BLaER1 (cell line): ENCODE measurements around the gene SH3PXD2A.
A peak's percentile ranks its signal among the peaks of the same experiment; 100 is the strongest.

Source experiments
- H3K27ac ChIP-seq: shearing (Covaris generic); formaldehyde crosslinking; 2 replicates; pipeline ENCODE4 v1.8.1; 2022
- H3K27me3 ChIP-seq: shearing (Covaris generic); formaldehyde crosslinking; 2 replicates; pipeline ENCODE4 v1.8.1; 2022
- H3K36me3 ChIP-seq: shearing (Covaris generic); formaldehyde crosslinking; 2 replicates; pipeline ENCODE4 v1.8.1; 2022
- H3K4me1 ChIP-seq: shearing (Covaris generic); formaldehyde crosslinking; 2 replicates; pipeline ENCODE4 v1.8.1; 2022
- H3K4me2 ChIP-seq: shearing (Covaris generic); formaldehyde crosslinking; 2 replicates; pipeline ENCODE4 v1.8.1; 2022
- H3K4me3 ChIP-seq: shearing (Covaris generic); formaldehyde crosslinking; 2 replicates; pipeline ENCODE4 v1.8.1; 2022
- H3K9ac ChIP-seq: shearing (Covaris generic); formaldehyde crosslinking; 2 replicates; pipeline ENCODE4 v1.8.1; 2022
- H3K9me3 ChIP-seq: shearing (Covaris generic); formaldehyde crosslinking; 2 replicates; pipeline ENCODE4 v1.8.1; 2022
- H4K20me1 ChIP-seq: shearing (Covaris generic); formaldehyde crosslinking; 2 replicates; pipeline ENCODE4 v1.8.1; 2022
- Cebpa-rat ChIP-seq: shearing (Covaris generic); IDR thresholded peaks from 2 replicates; pipeline ENCODE4 v1.8.1; 2022

The SH3PXD2A gene

DNA sequence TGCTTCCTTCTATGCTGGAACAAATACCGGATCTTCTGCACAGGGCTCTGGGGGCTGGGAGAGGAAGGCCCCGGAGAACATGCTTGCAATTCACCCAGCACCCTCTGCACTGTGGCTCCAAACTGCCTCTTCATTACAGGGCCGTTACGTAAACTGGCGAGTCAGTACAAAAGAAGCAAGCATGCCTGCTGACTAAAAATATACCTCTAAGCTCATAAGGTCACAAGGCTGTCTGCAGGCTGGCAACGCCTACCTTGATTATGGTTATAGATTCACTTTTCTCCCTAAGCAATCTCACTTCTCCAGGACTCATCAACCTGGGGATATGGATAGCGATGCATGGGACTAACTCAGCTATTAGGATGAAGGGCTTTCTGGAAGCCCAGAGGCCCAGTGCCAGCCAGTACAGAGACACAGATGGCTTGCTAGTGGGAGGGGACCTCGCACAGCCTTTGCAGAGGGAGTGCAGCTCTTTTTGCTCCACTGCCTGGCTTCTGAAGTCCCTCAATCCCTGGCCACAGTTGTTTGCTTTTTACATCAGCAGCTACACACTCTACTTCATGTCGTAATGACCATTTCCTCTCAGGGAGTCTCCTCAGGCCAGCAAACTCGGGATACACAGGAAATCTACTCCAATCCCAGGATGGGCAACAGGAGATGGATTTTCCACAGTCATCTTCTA lies 96.1 kb downstream of the SH3PXD2A start:
- Histone ChIP-seq H3K4me2 (peak overlapping the region; percentile 91), H3K4me3 (no peak overlapping the region), H3K9me3 (no peaks in the 10 kb centered on the region), H3K27ac (peak overlapping the region; percentile 79), H3K9ac (peak overlapping the region; percentile 68), H3K27me3 (no peaks in the 10 kb centered on the region), H4K20me1 (peaks cover 58% of the 10 kb centered on the region), H3K36me3 (peaks cover 28% of the 10 kb centered on the region; the same call in 1 of the 2 replicates), H3K4me1 (peaks cover 88% of the 10 kb centered on the region)
- no peak for TF ChIP-seq Cebpa-rat

DNA sequence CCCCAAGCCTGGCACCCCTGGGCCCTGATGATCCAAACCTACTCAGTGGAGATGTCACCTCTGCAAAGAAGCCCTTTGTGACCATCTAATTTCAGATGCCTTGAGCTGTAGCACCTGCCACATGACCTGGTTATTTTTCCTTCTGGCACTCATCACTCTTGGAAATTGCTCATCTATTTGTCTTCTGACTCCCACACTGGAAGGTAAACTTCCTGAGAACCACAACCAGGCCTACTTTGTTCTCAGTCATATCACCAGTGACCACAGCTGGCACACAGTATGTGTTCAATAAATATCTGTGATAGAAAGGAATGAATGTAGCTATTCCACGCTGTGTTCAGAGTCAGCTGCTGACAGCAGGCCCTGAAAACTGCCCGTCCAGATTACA lies 97.1 kb downstream of the SH3PXD2A start:
- Histone ChIP-seq H3K27ac (peak overlapping the region; percentile 79), H3K4me3 (no peak overlapping the region), H3K27me3 (no peaks in the 10 kb centered on the region), H3K4me1 (peaks cover 78% of the 10 kb centered on the region), H4K20me1 (peaks cover 58% of the 10 kb centered on the region), H3K36me3 (peaks cover 27% of the 10 kb centered on the region; the same call in 1 of the 2 replicates), H3K4me2 (peak overlapping the region; percentile 91), H3K9me3 (no peaks in the 10 kb centered on the region), H3K9ac (peak overlapping the region; percentile 68; the same call in 1 of the 2 replicates)
- no peak for TF ChIP-seq Cebpa-rat

DNA sequence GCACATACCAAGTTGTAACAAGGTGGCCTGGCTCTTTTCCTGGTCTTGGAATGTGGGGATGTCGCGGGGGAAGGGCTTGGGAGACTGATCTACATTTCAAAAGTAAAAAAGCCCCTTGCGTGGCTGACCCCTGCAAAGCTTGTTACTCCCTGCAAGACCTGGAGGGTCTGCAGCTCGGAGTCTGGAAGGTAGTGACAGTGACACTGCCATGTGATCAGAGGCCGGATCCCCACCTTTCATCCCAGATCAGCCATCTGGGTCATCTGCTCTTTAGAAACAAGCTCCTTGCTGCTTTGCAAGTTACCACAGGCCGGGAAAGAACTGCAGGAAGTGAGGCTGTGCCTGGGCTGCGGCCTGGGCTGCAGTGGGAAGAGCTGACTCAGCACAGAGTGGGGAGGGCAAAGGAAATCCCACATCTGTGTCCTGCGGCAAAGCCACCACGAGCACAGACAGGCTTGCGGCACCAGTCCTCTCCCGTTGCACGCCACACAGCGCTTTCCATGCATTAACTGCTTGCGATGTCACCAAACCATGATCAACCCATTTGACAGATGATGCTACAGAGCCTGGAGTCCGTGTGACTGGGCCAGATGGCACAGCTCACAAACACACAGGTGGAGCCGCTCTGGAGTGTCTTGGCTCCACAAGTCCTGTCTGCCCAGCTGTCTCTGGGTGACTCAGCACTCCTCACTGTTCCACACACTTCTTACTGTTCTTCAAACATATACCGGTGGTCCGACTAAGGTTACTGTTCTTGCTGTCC lies 97.7 kb downstream of the SH3PXD2A start:
- no peak overlapping the region for H3K27ac ChIP-seq
- no peak overlapping the region for H3K9ac ChIP-seq
- no peaks in the 10 kb centered on the region for H3K27me3 ChIP-seq
- H3K4me3 ChIP-seq = no peak overlapping the region
- TF ChIP-seq Cebpa-rat = no peak
- H3K4me2 ChIP-seq = peak overlapping the region; percentile 91
- H3K9me3 ChIP-seq = no peaks in the 10 kb centered on the region
- peaks cover 73% of the 10 kb centered on the region for H3K4me1 ChIP-seq
- peaks cover 58% of the 10 kb centered on the region for H4K20me1 ChIP-seq
- peaks cover 29% of the 10 kb centered on the region; the same call in 1 of the 2 replicates for H3K36me3 ChIP-seq

DNA sequence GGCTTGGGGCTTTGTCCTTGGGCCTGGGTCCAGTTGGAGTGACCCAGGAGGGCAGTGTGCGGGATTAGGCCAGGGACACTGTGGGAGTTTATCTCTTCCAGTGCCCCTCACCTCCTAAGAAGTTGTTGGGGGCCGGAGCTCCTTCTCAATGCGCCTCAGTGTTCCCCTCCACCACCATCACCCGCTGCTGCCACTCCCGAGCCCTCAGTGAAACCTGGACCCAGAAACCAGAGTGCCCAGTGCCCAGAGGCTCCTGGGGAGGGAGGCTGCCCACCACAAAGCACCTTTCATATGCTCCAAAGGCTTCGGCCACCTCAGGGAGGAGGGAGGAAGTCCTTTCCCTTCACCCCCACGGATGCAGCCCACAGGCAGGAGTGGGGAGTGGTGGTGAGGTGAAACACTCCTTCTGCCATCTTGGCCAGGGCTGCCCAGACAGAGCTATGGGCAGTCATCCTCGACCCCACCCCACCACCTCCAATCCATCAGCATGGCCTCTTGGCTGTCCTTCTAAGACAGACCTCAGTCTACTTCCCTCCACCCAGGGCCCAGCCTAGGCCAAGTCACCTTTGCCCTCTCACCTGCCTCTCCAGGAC lies 99.0 kb downstream of the SH3PXD2A start:
- Histone ChIP-seq H3K4me2 (peak overlapping the region; percentile 91), H3K9me3 (no peaks in the 10 kb centered on the region), H3K27ac (no peak overlapping the region)

DNA sequence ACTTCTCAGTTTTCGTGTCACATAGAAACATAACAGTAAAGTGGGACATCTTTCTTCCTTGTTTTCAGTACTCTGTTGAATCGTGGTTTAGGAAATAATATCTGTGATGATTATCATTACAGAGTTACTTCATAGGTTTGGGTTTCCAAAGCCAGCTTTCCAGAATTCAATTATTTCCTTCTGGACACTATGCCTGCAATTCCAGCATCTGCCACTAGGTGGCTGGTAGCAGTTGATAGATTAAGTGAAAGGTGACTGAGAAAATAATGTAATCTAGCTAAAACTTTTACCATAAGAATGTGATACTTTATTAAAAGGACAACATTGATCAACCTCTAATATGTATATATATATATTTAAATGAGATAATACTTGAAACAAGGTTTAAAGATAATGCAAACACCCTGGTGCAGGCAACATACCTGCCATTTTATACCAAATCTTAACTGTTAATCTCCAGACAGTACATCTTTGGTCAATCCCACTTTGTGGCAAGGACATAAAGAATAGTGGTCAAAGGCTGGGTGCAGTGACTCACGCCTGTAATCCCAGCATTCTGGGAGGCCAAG lies 102.6 kb downstream of the SH3PXD2A start:
- H3K27ac ChIP-seq = no peak overlapping the region
- peaks cover 62% of the 10 kb centered on the region for H4K20me1 ChIP-seq
- H3K4me3 ChIP-seq = no peak overlapping the region
- peaks cover 53% of the 10 kb centered on the region; the same call in 1 of the 2 replicates for H3K36me3 ChIP-seq
- peaks cover 48% of the 10 kb centered on the region for H3K4me1 ChIP-seq
- no peaks in the 10 kb centered on the region for H3K9me3 ChIP-seq
- no peak overlapping the region for H3K9ac ChIP-seq
- H3K4me2 ChIP-seq = no peak overlapping the region
- no peak for TF ChIP-seq Cebpa-rat
- no peaks in the 10 kb centered on the region for H3K27me3 ChIP-seq

More for the DNA sequence above, 99.0 kb downstream of the SH3PXD2A start:
- Histone ChIP-seq H3K4me1 (peaks cover 69% of the 10 kb centered on the region), H3K4me3 (no peak overlapping the region), H3K9ac (no peak overlapping the region), H3K36me3 (peaks cover 31% of the 10 kb centered on the region; the same call in 1 of the 2 replicates), H4K20me1 (peaks cover 66% of the 10 kb centered on the region), H3K27me3 (no peaks in the 10 kb centered on the region)
- no peak for TF ChIP-seq Cebpa-rat

DNA sequence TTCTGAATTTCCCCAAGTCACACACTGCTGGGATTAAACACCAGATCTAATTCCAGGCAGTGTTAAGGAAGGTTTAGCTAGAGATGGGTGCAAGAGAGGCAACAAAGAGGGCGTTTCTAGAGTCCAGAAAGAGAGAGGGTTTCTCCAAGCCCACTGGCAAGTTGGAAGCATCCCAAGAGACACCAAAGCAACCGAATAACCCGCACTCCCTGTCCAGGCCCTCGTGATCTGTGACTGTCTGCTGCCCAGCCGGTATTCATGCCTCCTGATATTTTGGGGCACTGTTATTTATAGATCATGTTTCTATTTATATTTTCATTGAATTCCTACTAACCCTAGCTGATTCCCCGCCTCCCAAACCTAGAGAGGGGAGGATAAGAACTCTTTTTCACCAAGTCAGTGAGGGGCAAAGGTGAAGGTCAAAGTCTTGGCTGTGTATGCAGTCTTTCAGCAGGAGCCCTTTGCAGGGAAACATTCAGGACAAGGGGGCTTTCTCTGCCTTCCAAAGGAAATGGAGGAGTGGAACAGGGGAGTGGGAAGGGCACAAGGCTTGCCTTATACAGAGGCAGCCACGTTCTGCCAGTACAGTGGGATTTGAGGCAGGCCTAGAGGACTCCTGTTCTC lies 103.6 kb downstream of the SH3PXD2A start:
- Histone ChIP-seq H3K27me3 (no peaks in the 10 kb centered on the region), H3K27ac (0 out of 2 replicates have a peak overlapping the region, but pooled peaks have one; percentile 12), H3K4me3 (no peak overlapping the region), H4K20me1 (peaks cover 61% of the 10 kb centered on the region), H3K36me3 (peaks cover 60% of the 10 kb centered on the region), H3K4me2 (peak overlapping the region; percentile 36), H3K9ac (no peak overlapping the region), H3K4me1 (peaks cover 48% of the 10 kb centered on the region), H3K9me3 (no peaks in the 10 kb centered on the region)
- TF ChIP-seq Cebpa-rat = no peak

DNA sequence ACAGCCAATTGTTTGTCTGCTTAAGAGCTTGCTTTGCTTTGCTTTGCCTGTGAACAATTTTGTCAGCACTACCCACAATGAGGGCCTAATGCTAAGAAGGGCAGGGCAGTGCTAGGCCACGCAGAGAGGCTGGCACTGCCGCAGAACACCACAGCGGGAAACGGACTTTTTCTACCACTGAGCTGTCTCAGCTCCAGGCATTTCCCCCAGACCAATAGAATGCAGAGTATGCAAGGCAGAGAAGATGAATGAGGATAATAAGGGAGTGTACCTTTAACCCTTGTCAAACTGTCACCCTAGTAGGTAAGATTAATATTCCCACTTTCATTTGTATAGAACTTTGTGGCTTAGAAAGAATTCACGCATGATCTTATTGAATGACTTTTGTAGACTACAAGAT lies 104.5 kb downstream of the SH3PXD2A start:
- TF ChIP-seq Cebpa-rat = no peak
- Histone ChIP-seq H3K9me3 (no peaks in the 10 kb centered on the region), H3K36me3 (peaks cover 52% of the 10 kb centered on the region), H3K9ac (no peak overlapping the region), H3K4me1 (peaks cover 48% of the 10 kb centered on the region), H3K4me3 (no peak overlapping the region), H3K4me2 (no peak overlapping the region), H3K27me3 (no peaks in the 10 kb centered on the region), H4K20me1 (peaks cover 55% of the 10 kb centered on the region), H3K27ac (no peak overlapping the region)

DNA sequence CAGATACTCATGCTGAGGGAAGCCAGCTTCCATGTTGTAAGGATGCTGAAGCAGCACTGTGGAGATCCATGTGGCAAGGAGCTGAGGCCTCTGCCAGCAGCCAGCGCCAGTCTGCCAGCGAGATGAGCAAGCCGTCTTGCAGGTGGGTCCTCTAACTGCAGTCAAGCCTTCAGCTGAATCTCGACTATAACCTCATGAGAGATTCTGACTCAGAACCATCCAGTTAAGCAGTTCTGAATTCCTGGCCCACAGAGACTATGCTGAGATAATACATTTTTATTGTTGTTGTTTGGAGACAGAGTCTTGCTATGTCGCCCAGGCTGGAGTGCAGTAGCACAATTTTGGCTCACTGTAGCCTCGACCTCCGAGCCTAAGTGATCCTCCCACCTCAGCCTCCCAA lies 105.6 kb downstream of the SH3PXD2A start:
- Histone ChIP-seq H3K4me3 (no peak overlapping the region), H3K27me3 (no peaks in the 10 kb centered on the region), H3K4me2 (no peak overlapping the region), H3K4me1 (peaks cover 55% of the 10 kb centered on the region), H3K27ac (no peak overlapping the region), H4K20me1 (peaks cover 47% of the 10 kb centered on the region), H3K36me3 (peaks cover 47% of the 10 kb centered on the region), H3K9me3 (no peaks in the 10 kb centered on the region), H3K9ac (no peak overlapping the region)
- no peak for TF ChIP-seq Cebpa-rat

DNA sequence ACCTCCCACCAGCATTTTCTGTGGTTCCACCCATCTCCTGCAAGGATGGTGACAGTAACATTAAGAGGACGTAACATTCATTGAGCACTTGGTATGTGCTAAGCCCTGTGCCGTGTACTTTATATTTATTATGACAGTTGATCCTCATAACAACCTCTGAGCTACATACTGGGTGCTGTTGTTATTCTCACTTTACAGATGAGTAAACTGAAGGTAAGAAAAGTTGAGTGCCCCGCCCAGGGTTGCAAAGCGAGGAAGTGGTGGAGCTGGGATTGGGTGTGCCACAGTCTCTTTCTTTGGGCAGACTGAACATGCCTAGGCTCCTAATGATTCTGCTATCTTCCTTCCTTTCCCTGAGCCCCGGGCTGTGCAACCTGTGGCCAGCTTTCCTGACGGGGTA lies 107.4 kb downstream of the SH3PXD2A start:
- H3K9ac ChIP-seq = no peak overlapping the region
- H3K27ac ChIP-seq = 0 out of 2 replicates have a peak overlapping the region, but pooled peaks have one; percentile 68
- peaks cover 59% of the 10 kb centered on the region for H3K36me3 ChIP-seq
- no peaks in the 10 kb centered on the region for H3K9me3 ChIP-seq
- H3K4me3 ChIP-seq = no peak overlapping the region
- no peaks in the 10 kb centered on the region for H3K27me3 ChIP-seq
- H3K4me1 ChIP-seq = peaks cover 68% of the 10 kb centered on the region
- peaks cover 51% of the 10 kb centered on the region for H4K20me1 ChIP-seq
- TF ChIP-seq Cebpa-rat = no peak
- H3K4me2 ChIP-seq = peak overlapping the region; percentile 75
